ENCODE data around the gene ANO1. TPM values are rescaled to one million over a fixed set of nuclear protein-coding genes. Genes with fewer than 3 reads are reported as not detected.

Gene ANO1
- total RNA-seq, 2 donors from 2014 or later, result 34.6 to 43.9 TPM

DNA sequence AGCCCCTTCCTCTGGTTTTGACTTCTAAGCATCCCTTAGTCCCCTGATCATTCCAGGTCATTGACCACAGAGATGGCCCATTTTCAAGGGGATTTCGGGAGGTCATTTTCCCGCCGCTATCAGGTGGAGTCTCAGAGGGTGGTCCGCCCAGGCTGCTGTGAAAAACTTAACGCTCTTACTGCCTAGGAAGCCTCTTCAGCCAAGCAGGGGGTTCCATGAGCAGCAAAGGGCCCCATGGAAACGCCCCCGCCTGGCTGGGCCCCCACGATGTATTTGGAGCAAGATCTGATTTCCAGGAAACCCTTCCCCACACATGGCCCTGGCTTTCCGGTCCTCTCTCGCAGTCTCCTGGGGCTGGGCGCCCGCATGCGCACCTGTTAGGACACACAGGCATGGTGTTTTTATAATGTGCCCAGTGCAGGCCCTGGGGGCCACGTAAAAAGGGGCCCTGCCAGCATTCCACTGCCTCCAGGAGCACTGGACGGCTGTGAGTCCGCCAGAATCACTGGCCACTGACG, 32.5 kb downstream of the ANO1 start:
- peak overlapping the region in 1 of 2 donors; percentile 18 for H3K27ac ChIP-seq
- TF ChIP-seq POLR2AphosphoS5 (IDR thresholded peaks at IDR 0.05), result no peak
- TF ChIP-seq POLR2A (IDR thresholded peaks at IDR 0.05), result no peak
- TF ChIP-seq, protein P1, sequence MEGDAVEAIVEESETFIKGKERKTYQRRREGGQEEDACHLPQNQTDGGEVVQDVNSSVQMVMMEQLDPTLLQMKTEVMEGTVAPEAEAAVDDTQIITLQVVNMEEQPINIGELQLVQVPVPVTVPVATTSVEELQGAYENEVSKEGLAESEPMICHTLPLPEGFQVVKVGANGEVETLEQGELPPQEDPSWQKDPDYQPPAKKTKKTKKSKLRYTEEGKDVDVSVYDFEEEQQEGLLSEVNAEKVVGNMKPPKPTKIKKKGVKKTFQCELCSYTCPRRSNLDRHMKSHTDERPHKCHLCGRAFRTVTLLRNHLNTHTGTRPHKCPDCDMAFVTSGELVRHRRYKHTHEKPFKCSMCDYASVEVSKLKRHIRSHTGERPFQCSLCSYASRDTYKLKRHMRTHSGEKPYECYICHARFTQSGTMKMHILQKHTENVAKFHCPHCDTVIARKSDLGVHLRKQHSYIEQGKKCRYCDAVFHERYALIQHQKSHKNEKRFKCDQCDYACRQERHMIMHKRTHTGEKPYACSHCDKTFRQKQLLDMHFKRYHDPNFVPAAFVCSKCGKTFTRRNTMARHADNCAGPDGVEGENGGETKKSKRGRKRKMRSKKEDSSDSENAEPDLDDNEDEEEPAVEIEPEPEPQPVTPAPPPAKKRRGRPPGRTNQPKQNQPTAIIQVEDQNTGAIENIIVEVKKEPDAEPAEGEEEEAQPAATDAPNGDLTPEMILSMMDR (IDR thresholded peaks at IDR 0.05), result no peak
- peaks cover 10% of the 10 kb centered on the region for H3K4me1 ChIP-seq (replicated peaks)
- no peaks in the 10 kb centered on the region for H3K36me3 ChIP-seq
- no peak for DNase-seq (ENCODE audit: low spot score)
- WGBS, result 84% methylated on average over 17 of the region's 17 CpGs
- H3K4me3 ChIP-seq, result no peak overlapping the region
- H3K27me3 ChIP-seq (replicated peaks; ENCODE audit: insufficient read depth), result no peaks in the 10 kb centered on the region
- no peaks in the 10 kb centered on the region for H3K9me3 ChIP-seq
- intact Hi-C loops (cut with DNase I), result no loop called here

DNA sequence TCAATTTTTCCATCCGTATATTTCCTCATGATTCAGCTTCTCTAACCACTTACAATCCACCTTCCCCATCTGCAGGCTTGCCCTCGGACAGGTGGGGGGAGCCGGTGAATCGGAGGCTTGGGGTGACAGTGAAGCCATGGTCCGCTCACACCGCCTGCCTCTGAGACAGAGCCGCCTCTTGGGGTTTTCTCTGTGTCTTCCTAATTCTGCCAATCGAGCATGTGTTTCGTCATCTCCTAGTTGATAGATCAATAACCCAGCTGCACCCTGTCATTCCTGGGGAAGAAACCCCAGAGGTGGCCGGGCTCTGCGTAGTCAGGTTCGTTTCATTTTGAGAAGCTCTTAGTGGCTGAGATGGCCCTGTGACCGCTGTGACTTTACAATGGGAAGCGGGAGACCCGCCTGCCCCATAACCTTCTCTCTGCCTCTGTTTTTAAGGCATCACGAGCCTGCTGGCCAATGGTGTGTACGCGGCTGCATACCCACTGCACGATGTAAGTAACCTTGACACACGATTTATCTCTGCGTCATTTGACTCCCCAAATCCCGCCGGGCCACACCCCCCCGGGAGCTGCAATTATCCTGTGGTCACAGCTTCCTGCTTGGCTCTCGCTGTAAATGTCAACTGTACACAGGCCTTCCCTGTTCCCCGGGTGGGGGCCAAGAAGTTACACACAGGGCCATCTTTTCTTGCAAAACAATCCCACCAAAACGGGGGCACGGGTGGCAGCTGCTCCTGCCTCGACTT, 33.3 kb downstream of the ANO1 start:
- DNase-seq (ENCODE audit: low spot score), result peak; percentile 43
- no peaks in the 10 kb centered on the region for H3K27me3 ChIP-seq (replicated peaks; ENCODE audit: insufficient read depth)
- peaks cover 2% of the 10 kb centered on the region for H3K4me1 ChIP-seq (replicated peaks)
- TF ChIP-seq, protein P1 (IDR thresholded peaks at IDR 0.05), result no peak
- TF ChIP-seq POLR2AphosphoS5 (IDR thresholded peaks at IDR 0.05), result peak; percentile 48
- no peak for TF ChIP-seq POLR2A (IDR thresholded peaks at IDR 0.05)
- H3K4me3 ChIP-seq, result no peak overlapping the region
- no peaks in the 10 kb centered on the region for H3K9me3 ChIP-seq
- H3K36me3 ChIP-seq, result no peaks in the 10 kb centered on the region
- peak overlapping the region in 1 of 2 donors; percentile 18 for H3K27ac ChIP-seq
- intact Hi-C loops (cut with DNase I), result no loop called here
- 54% methylated on average over 29 of the region's 29 CpGs for WGBS

DNA sequence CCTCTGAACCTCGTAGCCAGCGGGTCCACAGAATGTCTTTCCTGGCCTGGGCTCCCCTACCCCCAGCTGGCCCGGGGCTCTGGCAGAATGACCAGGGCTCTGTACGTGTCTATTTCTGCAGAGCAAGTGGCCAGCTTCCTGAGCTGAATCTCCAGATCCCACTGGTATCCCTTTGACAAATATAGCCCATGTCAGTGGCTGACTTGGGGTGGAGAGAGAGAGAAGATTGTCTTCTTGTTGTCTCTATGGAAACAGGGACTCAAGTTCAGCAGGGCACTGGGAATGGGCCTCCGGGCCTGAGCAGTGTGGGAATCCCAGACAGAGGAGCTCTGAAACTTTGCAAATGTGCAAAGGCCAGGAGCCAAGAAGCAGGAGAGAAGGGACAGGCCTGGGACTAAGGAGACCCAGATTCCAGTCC, 33.9 kb downstream of the ANO1 start:
- H3K4me1 ChIP-seq (replicated peaks), result no peaks in the 10 kb centered on the region
- no peak for TF ChIP-seq POLR2A (IDR thresholded peaks at IDR 0.05)
- no peak for TF ChIP-seq POLR2AphosphoS5 (IDR thresholded peaks at IDR 0.05)
- TF ChIP-seq, protein P1 (IDR thresholded peaks at IDR 0.05), result no peak
- no peaks in the 10 kb centered on the region for H3K36me3 ChIP-seq
- 69% methylated on average over 5 of the region's 5 CpGs for WGBS
- intact Hi-C loops (cut with DNase I), result no loop called here
- H3K27me3 ChIP-seq (replicated peaks; ENCODE audit: insufficient read depth), result no peaks in the 10 kb centered on the region
- DNase-seq (ENCODE audit: low spot score), result no peak
- H3K4me3 ChIP-seq, result no peak overlapping the region
- no peaks in the 10 kb centered on the region for H3K9me3 ChIP-seq
- H3K27ac ChIP-seq, result no peak overlapping the region

DNA sequence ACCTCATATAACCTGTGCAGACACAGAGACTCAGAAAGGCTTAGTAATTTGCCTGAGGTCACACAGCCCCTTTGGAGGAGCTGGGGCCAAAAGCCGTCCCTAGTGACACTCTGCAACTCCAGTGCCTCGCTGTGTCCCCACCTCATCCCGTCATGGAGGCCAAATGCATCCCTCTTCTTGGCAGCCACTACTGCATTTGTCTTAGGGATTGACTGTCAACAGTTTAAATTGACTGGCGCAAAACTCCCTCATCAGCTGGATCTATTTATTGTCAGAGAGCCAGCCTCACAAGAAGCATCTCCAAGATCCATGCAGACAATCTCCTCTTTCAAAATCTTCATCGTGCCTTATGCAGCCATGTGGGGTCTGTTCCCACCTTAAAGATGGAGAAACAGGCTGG, 35.7 kb downstream of the ANO1 start:
- intact Hi-C loops (cut with DNase I), result no loop called here
- H3K27me3 ChIP-seq (replicated peaks; ENCODE audit: insufficient read depth), result no peaks in the 10 kb centered on the region
- no peak overlapping the region for H3K27ac ChIP-seq
- no peaks in the 10 kb centered on the region for H3K4me1 ChIP-seq (replicated peaks)
- 87% methylated on average over 5 of the region's 5 CpGs for WGBS
- TF ChIP-seq POLR2A (IDR thresholded peaks at IDR 0.05), result no peak
- TF ChIP-seq, protein P1 (IDR thresholded peaks at IDR 0.05), result no peak
- no peak for TF ChIP-seq POLR2AphosphoS5 (IDR thresholded peaks at IDR 0.05)
- H3K36me3 ChIP-seq, result no peaks in the 10 kb centered on the region
- no peak overlapping the region for H3K4me3 ChIP-seq
- no peaks in the 10 kb centered on the region for H3K9me3 ChIP-seq
- DNase-seq (ENCODE audit: low spot score), result no peak

DNA sequence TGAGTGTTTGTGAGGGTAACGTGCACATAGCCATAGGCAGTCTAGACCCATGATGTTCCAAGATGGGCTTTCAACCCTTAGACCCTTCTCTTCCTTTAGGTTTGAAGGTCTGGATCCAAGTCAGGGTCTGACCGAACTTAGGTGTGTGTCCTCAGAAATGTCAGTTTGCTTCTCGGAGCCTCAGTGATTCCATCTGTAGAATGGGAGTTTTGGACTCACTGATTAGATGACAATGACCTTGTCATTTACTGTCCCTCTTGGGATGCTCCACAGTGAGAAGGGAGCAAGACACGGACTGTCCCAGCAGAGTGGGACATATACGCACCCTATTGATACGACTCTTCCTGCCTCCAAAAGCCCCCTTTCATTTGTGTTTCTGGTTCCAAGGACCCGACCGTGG, 37.7 kb downstream of the ANO1 start:
- DNase-seq (ENCODE audit: low spot score), result no peak
- no peaks in the 10 kb centered on the region for H3K9me3 ChIP-seq
- no peaks in the 10 kb centered on the region for H3K27me3 ChIP-seq (replicated peaks; ENCODE audit: insufficient read depth)
- no peaks in the 10 kb centered on the region for H3K36me3 ChIP-seq
- intact Hi-C loops (cut with DNase I), result no loop called here
- H3K4me3 ChIP-seq, result no peak overlapping the region
- 95% methylated on average over 8 of the region's 8 CpGs for WGBS
- no peaks in the 10 kb centered on the region for H3K4me1 ChIP-seq (replicated peaks)
- peak overlapping the region in 1 of 2 donors; percentile 31 for H3K27ac ChIP-seq
- TF ChIP-seq POLR2AphosphoS5 (IDR thresholded peaks at IDR 0.05), result no peak
- TF ChIP-seq, protein P1 (IDR thresholded peaks at IDR 0.05), result no peak
- TF ChIP-seq POLR2A (IDR thresholded peaks at IDR 0.05), result no peak

All from prostate gland (tissue), 2 donors.